NCI-H187 treated with DMSO at 0.1 percent for 48 hours (cell line): ENCODE data around the gene RUNX1.
"Not testable (repeated sequence)": the region's sequence is repeated elsewhere in the genome, so short reads cannot be mapped to it uniquely, and the experiment has no call there.

ENCODE experiments used
- DNase-seq: peaks from one replicate; lab custom pipeline; 2025; lab: John Stamatoyannopoulos, UW

Gene RUNX1

DNA sequence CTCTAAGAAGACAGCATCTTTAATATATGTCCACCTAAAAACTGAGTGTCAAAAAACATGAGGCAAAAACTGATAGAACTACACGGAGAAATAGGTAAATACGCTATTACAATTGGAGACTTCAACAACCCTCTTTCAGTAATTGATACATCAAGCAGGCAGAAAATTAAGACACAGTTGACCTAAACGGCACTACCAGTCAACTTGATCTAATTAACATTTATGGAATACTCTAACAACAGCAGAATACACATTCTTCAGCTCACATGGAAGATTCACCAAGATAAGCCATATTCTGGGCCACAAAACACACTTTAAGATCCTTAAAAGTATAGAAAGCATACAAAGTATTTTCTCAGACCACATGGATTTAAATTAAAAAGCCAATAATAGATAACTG is 242.7 kb downstream of the RUNX1 start:
- no peak for DNase-seq

DNA sequence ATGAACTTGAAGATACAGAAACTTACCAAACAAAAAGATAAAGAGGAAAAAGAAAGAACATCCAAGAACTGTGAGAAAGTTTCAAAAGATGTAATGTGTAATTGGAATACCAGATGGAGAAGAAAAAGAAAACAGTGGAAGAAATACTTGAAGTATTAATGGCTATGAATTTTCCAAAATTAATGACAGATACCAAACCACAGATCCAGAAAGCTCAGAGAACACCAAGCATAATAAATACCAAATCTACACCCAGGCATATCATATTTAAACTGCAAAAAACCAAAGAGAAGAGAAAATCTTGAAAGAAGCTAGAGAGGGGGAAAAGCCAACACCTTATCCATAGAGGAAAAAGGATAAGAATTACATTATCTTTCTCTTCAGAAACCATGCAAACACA is 243.9 kb downstream of the RUNX1 start:
- no peak for DNase-seq

GRCh38 chr21:34804584-34804983 is 244.5 kb downstream of the RUNX1 start:
- DNase-seq, result not testable (repeated sequence)

- DNase-seq, result no peak
Measured at GRCh38 chr21:34803782-34804370, 245.2 kb downstream of the RUNX1 start.

GRCh38 chr21:34802180-34802899 is 246.8 kb downstream of the RUNX1 start:
- no peak for DNase-seq

DNA sequence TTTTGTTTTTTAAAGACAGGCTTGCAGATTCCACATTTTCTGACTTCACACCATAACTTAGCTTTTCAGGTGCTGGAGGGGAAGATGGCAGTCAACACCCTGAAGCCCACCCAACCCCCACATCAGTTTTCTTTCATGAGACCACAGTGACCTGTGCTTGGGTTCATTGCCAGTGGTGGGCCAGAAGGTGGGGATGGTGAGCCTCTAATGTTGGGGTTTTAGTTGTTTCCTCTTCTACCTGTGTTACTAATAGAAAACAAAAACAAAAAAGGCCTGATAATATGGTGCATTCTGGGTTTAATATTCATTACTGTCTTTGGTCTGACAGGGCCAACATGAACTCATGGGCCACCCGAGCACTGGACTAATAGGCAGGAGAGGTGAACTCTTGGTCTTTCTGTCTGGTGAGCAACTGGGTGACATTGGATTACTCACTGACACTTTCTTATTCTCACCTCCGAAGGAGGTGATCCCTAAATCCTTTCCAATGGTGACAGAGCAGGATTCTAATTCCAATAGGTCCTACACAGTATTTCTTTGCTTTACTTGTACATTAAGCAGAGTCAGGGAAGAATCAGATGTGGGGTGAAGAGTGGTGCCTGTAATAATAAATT is 247.5 kb downstream of the RUNX1 start:
- no peak for DNase-seq

DNA sequence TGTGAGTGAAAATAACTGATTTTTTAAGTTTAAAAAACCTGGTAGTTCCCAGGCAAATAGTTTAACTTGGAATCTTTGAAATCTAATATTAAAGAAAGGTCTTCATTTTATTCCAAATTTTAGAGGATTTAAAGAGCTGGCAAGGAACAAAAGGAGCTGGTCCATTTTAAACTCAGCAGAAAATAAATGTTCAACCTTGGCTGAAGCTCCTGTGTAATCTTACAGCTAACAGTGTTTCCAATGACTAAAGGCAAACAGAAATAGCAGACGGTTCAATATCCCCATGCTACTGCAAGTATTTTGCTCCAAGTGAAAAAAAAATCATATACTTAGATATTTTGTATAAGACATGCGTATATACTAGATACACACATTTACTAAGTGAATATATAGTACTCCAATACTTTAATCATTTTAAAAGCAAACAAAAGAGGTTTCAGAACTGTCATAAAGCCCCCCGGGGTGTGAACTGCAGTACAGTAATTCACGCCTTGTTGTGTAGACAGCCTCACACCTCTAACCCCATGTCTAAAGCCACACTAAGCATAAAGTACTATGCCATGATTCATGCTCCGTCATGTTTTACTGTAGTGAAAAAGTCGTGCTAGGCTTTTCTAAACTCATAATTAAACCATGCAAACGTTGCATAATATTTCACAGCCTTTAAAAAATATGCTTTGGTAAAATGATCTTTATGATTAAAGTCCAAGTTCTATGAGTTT is 248.1 kb downstream of the RUNX1 start:
- DNase-seq, result no peak

DNA sequence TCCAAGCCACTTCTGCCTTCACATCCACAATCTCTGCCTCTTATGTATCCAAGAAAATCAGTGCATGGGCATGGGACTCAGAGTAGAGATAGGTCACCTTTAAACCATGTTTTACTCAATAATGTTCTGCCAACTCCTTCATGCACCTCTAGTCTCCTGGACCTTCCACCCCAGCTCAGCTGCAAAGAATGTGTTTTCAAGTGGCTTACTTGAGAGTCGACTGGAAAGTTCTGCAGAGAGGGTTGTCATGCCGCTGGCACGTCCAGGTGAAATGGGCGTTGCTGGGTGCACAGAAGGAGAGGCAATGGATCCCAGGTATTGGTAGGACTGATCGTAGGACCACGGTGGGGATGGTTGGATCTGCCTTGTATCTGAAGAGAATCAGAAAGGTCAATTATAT is 250.0 kb downstream of the RUNX1 start:
- no peak for DNase-seq

- no peak for DNase-seq
Measured at GRCh38 chr21:34797921-34798535, 251.1 kb downstream of the RUNX1 start.

- no peak for DNase-seq
Measured at GRCh38 chr21:34797201-34797525, 251.9 kb downstream of the RUNX1 start.

GRCh38 chr21:34796518-34797200 is 252.4 kb downstream of the RUNX1 start:
- no peak for DNase-seq

- DNase-seq, result no peak
Measured at GRCh38 chr21:34795548-34796180, 253.4 kb downstream of the RUNX1 start.

GRCh38 chr21:34795175-34795547 is 253.9 kb downstream of the RUNX1 start:
- no peak for DNase-seq

GRCh38 chr21:34794686-34795085 is 254.4 kb downstream of the RUNX1 start:
- no peak for DNase-seq

DNA sequence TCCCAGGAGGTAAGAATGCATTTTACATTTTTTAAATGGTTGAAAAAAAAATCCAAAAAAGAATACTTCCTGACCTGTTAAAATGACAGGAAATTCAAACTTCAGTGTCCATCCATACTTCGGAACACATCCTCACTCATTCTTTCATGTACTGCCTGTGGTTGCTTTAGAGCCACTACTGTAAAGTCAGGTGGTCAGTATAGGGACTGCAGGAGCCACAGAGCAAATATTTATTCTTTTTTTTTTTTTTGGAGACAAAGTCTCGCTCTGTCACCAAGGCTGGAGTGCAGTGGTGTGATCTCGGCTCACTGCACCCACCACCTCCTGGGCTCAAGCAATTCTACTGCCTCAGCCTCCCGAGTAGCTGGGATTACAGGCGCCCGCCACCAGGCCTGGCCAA is 255.6 kb downstream of the RUNX1 start:
- no peak for DNase-seq

- no peak for DNase-seq
Measured at GRCh38 chr21:34792504-34793089, 256.5 kb downstream of the RUNX1 start.

DNA sequence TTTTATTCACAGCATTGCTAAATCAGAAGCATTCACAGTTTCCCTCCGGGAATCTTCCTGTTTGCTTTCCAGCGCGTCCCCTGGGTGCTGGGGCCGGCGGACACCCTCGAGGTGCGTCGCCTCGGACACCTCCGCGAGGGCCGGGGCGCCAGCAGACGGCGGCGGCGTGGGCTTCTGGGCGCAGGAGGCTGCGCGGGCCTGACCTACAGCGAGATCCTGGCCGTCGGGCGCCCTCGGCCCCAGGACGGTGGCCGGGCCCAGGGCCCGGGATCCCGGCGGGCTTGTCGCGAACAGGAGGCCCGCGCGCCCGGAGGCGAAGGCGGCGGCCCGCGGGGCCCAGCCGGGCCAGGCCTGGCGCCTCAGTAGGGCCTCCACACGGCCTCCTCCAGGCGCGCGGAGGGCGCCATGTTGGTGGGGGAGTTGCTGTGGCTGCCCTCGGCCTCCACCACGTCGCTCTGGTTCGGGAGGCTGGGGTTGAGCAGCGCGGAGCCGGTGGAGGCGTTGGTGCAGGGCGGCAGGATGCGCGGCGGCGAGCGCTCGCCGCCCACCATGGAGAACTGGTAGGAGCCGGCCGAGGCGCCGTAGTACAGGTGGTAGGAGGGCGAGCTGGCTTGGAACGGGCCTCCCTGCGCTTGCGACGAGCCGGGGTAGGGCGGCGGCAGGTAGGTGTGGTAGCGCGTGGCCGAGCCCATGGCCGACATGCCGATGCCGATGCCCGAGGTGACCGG is 257.2 kb downstream of the RUNX1 start:
- no peak for DNase-seq

GRCh38 chr21:34790834-34791233 is 258.3 kb downstream of the RUNX1 start:
- DNase-seq, result no peak

- DNase-seq, result no peak
Measured at GRCh38 chr21:34790341-34790740, 258.8 kb downstream of the RUNX1 start.

- DNase-seq, result no peak
Measured at GRCh38 chr21:34788879-34789278, 260.2 kb downstream of the RUNX1 start.
